GM19397 (cell line): ENCODE data around the gene CATSPERD.
"Not testable (repeated sequence)": the region's sequence is repeated elsewhere in the genome, so short reads cannot be mapped to it uniquely, and the experiment has no call there.

Source experiments
- ATAC-seq: cut with Tn5 transposase; IDR thresholded peaks from one replicate; pipeline ENCODE4 v1.9.1; 2021; ENCODE audit warnings: mild to moderate bottlenecking, moderate library complexity; ENCODE audit not compliant: unreplicated experiment

CATSPERD gene

GRCh38 chr19:5727453-5728050, 7.1 kb downstream of the CATSPERD start:
- no peak for ATAC-seq

DNA sequence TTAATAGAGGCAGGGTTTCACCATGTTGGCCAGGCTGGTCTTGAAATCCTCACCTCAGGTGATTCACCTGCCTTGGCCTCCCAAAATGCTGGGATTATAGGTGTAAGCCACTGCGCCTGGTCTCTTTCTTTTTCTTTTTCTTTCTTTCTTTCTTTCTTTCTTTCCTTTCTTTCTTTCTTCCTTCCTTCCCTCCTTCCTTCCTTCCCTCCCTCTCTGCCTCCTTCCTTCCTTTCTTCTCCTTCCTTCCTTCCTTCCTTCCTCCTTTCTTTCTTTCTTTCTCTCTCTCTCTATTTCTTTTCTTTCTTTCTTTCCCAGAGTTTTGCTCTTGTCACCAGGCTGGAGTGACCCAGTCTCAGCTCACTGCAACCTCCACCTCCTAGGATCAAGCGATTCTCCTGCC, 12.7 kb downstream of the CATSPERD start:
- ATAC-seq: not testable (repeated sequence)

- no peak for ATAC-seq
Observed at GRCh38 chr19:5738423-5738822, 18.0 kb downstream of the CATSPERD start.

- ATAC-seq: no peak
Observed at GRCh38 chr19:5742051-5742450, 21.6 kb downstream of the CATSPERD start.

DNA sequence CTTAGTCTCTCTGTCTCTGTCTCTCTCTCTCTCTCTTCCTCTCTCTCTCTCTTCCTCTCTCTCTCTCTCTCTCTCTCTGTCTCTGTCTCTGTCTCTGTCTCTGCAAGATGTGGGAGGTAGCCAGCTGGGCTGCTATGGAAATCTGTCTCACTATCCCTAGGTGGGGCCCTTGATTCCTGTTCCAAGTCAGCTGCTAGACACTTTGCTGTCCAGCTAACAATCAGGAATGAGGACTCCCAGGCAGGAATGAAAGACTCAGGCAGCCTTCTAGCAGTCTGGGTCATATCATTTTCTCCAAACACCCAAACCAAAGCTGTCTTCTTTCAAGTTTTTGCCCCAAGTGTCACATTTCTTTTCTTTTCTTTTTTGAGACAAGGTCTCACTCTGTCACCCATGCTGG, 23.2 kb downstream of the CATSPERD start:
- ATAC-seq: no peak

- not testable (repeated sequence) for ATAC-seq
Observed at GRCh38 chr19:5744999-5745398, 24.6 kb downstream of the CATSPERD start.

GRCh38 chr19:5748920-5749319, 28.5 kb downstream of the CATSPERD start:
- not testable (repeated sequence) for ATAC-seq

DNA sequence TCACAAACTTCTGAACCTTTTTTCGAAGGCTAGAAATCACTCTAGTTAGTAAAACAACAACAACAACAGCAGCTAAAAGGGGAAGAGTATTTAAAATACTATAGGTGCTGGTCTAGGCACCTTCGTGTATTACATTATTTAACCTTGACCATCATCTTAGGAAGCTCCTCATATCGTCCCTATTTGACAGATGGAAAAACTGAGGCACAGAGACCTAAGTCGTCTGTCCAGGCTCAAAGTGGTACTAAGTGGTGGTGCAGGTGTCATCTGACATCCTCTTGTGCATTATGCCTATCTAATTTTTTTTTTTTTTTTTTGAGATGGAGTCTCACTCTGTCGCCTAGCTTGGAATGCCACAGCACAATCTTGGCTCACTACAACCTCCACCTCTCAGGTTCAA, 29.1 kb downstream of the CATSPERD start:
- ATAC-seq: no peak

DNA sequence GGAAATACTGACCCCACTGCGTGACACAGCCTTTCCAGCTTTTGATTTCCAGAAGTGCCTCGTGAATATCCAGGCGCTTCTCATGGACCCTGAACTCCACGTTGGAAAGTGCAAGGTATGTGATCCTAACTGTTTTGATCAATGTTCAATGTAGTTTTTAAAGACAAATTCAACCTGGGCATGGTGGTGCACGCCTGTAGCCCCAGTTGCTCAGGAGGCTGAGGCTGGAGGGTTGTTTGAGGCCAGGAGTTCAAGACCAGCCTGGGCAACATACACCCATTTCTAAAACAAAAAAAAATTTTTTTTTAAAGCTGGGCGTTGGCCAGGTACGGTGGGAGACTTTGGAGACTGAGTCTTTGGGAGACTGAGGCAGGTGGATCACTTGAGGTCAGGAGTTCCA, 31.3 kb downstream of the CATSPERD start:
- ATAC-seq: no peak

- no peak for ATAC-seq
Observed at GRCh38 chr19:5753743-5754142, 33.3 kb downstream of the CATSPERD start.

DNA sequence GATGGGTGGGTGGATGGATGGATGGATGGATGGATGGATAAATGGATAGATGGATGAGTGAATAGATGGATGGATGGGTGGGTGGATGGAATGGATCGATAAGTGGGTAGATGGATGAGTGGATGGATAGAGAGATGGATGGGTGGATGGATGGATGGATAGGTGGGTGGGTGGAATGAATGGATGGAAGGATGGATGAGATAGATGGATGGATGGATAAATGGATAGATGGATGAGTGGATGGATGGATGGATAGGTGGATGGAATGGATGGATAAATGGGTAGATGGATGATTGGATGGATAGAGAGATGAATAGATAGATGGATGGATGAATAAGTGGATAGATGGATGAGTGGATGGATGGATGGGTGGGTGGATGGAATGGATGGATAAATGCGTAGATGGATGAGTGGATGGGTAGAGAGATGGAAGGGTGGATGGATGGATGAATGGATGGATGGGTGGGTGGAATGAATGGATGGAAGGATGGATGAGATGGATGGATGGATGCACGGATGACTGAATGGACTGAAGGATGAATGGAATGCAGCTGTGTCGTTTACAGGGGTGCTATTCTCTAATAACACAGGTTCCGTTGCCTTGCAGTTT, 42.3 kb downstream of the CATSPERD start:
- no peak for ATAC-seq

DNA sequence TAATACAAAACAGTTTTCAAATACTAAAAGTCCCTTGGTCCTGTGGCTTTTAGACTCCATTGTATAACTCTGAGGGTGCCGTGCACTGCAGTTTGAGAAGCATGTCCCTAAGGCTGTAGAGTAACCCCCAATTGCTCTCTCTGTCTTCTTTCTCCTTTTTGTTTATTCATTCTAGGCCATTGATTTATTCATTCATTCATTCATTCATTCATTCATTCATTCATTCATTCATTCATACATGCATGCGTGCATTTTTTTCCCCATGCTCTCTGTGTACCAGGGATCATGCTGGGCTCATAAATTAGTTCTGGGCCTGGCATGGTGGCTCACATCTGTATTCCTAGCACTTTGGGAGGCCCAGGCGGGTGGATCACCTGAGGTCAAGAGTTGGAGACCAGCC, 44.8 kb downstream of the CATSPERD start:
- ATAC-seq: no peak

GRCh38 chr19:5767949-5768348, 47.5 kb downstream of the CATSPERD start:
- ATAC-seq: no peak

- no peak for ATAC-seq
Observed at GRCh38 chr19:5772416-5772815, 52.0 kb downstream of the CATSPERD start.

- no peak for ATAC-seq
Observed at GRCh38 chr19:5773276-5773675, 52.8 kb downstream of the CATSPERD start.

GRCh38 chr19:5774921-5775320, 54.5 kb downstream of the CATSPERD start:
- no peak for ATAC-seq

GRCh38 chr19:5775668-5776309, 55.4 kb downstream of the CATSPERD start:
- ATAC-seq: no peak

DNA sequence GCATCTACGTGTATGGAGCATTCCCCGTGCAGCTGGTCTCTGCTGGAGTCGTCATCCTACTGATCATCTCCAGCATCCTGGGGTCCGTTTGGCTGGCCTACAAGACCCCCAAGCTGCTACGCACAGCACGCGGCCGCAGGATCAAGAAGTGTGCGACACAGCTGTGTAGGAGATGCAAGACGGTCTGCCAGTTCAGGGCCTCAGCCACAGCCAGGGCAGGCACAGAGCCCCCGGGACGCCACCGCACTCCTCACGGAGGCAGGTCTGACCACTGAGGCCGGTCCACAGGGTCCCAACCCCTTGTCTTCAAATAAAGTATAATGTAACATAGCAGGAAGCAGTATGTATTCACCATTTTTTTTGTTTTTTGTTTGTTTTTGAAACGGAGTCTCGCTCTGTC, 58.0 kb downstream of the CATSPERD start:
- ATAC-seq: no peak

DNA sequence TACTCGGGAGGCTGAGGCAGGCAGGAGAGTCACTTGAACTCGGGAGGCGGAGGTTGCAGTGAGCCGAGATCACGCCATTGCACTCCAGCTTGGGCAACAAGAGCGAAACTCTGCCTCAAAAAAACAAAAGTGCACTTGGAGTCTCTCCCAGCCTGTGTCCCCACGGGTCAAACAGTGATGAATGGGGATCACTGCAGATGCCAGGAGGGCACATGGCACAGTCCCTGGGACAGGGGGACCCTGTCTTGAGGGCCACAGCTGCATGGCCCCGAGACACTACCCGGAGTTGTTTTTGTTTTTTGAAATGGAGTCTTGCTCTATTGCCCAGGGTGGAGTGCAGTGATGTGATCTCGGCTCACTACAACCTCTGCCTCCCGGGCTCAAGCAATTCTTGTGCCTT, 60.5 kb downstream of the CATSPERD start:
- ATAC-seq: not testable (repeated sequence)

GRCh38 chr19:5782322-5782721, 61.9 kb downstream of the CATSPERD start:
- ATAC-seq: no peak

GRCh38 chr19:5782945-5783919, 62.8 kb downstream of the CATSPERD start:
- ATAC-seq: no peak
